ENCODE measurements around the gene AOPEP.

The AOPEP gene

GRCh38 chr9:95105519-95106287 is 379.2 kb downstream of the AOPEP start:
- no peak for TF ChIP-seq CTCF (IDR thresholded peaks at IDR 0.05; ENCODE audit: low read depth, low read length, missing control alignments)
- H3K4me3 ChIP-seq (ENCODE audit: low read depth, low read length), result no peak overlapping the region
- no peaks in the 10 kb centered on the region for H3K36me3 ChIP-seq (replicated peaks)
- DNase-seq, result no peak
- in situ Hi-C loops (cut with HindIII; ENCODE audit: low pct_ligation_motif_present, low sequenced_read_pairs), result no loop called here
- H3K27me3 ChIP-seq (replicated peaks), result no peaks in the 10 kb centered on the region
- no peak overlapping the region for H3K27ac ChIP-seq

DNA sequence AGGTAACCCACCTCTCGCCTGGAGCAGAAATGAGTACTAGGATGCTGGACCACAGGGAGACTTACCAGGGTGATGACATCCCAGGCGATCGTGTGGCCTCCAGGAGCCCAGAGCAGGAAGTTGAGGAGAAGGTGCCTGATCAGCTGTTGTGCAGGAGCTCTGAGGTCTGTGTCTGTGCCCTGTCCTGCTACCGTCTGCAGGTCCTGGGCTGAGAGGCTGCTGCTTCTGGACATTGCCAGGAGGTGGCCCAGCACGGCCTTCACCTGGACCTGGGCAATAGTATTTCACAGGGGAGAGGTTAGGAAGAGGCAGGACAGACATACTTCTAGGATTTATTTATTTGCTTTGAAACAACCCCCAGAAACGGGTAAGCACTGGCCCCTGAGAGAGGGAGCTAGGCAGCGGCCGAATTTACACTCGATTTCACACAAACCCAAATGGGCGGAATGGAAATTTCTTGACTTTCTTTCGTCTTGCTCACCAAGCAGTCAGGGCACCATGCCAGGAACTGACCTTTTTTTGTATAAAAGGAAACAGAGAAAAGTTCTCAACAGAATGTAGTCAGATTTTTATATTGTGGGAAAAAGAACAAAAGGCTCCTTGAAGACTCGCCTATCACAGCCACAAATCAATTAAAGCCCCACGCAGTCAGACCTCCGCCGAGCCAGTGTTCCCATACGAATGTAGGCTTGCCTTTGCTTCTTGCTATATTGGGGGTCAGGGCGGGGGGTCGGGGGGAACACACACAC is 380.7 kb downstream of the AOPEP start:
- peak; percentile 73 for DNase-seq
- H3K27ac ChIP-seq, result peak overlapping the region; percentile 33
- no peaks in the 10 kb centered on the region for H3K27me3 ChIP-seq (replicated peaks)
- TF ChIP-seq CTCF (IDR thresholded peaks at IDR 0.05; ENCODE audit: low read depth, low read length, missing control alignments), result peak; percentile 35
- no peak overlapping the region for H3K4me3 ChIP-seq (ENCODE audit: low read depth, low read length)
- no peaks in the 10 kb centered on the region for H3K36me3 ChIP-seq (replicated peaks)
- in situ Hi-C loops (cut with HindIII; ENCODE audit: low pct_ligation_motif_present, low sequenced_read_pairs), result no loop called here

- no peak for DNase-seq
- H3K27ac ChIP-seq, result peak overlapping the region; percentile 17
- H3K4me3 ChIP-seq (ENCODE audit: low read depth, low read length), result no peak overlapping the region
Measured at GRCh38 chr9:95107976-95108375, 381.5 kb downstream of the AOPEP start.

DNA sequence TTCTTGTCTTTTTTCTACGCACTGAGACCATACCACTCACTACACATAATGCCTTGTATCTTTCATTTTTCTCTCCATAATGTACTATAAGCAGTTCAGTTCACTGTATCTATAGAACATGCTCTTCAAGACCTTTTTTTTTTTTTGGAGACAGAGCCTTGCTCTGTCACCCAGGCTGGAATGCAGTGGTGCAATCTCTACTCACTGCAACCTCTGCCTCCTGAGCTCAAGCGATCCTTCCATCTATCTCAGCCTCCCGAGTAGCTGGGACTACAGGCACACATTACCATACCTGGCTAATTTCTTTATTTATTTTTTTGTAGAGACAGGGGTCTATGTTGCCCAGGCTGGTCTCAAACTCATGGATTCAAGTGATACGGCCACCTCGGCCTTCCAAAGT is 382.3 kb downstream of the AOPEP start:
- in situ Hi-C loops (cut with HindIII; ENCODE audit: low pct_ligation_motif_present, low sequenced_read_pairs), result no loop called here
- no peak for TF ChIP-seq CTCF (IDR thresholded peaks at IDR 0.05; ENCODE audit: low read depth, low read length, missing control alignments)

More at GRCh38 chr9:95107976-95108375, 381.5 kb downstream of the AOPEP start:
- H3K27me3 ChIP-seq (replicated peaks), result no peaks in the 10 kb centered on the region
- peak; percentile 34 for TF ChIP-seq CTCF (IDR thresholded peaks at IDR 0.05; ENCODE audit: low read depth, low read length, missing control alignments)
- in situ Hi-C loops (cut with HindIII; ENCODE audit: low pct_ligation_motif_present, low sequenced_read_pairs), result no loop called here
- H3K36me3 ChIP-seq (replicated peaks), result no peaks in the 10 kb centered on the region

GRCh38 chr9:95109456-95109855 is 383.0 kb downstream of the AOPEP start:
- Histone ChIP-seq H3K27me3 (replicated peaks) (no peaks in the 10 kb centered on the region), H3K4me3 (ENCODE audit: low read depth, low read length) (no peak overlapping the region), H3K36me3 (replicated peaks) (no peaks in the 10 kb centered on the region), H3K27ac (no peak overlapping the region)
- in situ Hi-C loops (cut with HindIII; ENCODE audit: low pct_ligation_motif_present, low sequenced_read_pairs), result no loop called here
- no peak for TF ChIP-seq CTCF (IDR thresholded peaks at IDR 0.05; ENCODE audit: low read depth, low read length, missing control alignments)
- no peak for DNase-seq

More for the DNA sequence above, 382.3 kb downstream of the AOPEP start:
- no peaks in the 10 kb centered on the region for H3K27me3 ChIP-seq (replicated peaks)
- H3K4me3 ChIP-seq (ENCODE audit: low read depth, low read length), result no peak overlapping the region
- DNase-seq, result no peak
- H3K36me3 ChIP-seq (replicated peaks), result no peaks in the 10 kb centered on the region
- H3K27ac ChIP-seq, result no peak overlapping the region

Data from brain microvascular endothelial cell (primary cell).